HTR-8/SVneo (cell line): ENCODE data around the gene GLIPR1L2.
"Not testable (repeated sequence)": the region's sequence is repeated elsewhere in the genome, so short reads cannot be mapped to it uniquely, and the experiment has no call there.

Experiments used
- DNase-seq: peaks from one replicate; pipeline ENCODE4 v3.0.0; 2011; ENCODE audit warnings: low spot score, mixed read lengths; ENCODE audit not compliant: insufficient read length
- FAIRE-seq: peaks from 2 replicates; lab custom pipeline; 2011; peaks lifted over from hg19 to GRCh38; lab: Jason Lieb, UNC

Gene GLIPR1L2

DNA sequence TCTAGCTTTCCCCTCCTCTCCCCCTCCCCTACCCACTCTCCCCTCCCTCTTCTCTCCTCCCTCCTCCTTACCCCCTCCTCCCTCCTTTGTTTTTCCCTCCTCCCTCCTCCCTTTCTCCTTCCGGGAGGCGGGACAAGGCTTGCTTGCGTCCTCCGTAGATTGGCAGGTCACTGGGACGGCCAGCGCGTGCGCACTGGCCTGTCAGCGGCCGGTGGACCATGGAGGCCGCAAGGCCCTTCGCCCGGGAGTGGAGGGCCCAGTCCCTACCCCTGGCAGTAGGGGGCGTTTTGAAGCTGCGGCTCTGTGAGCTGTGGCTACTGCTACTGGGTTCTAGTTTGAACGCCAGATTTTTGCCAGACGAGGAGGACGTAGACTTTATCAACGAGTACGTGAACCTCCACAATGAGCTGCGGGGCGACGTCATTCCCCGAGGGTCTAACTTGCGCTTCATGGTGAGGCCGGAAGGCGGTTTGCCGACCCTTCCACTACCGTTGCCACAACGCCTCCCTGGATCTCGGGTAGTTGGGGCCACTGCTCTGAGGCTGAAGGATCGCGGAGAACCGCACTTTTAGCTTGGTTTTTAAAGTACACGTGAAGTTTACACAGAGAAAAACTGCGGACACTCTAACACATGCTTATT is at the start of gene GLIPR1L2:
GLIPR1L2 (plus strand) TSS at position 191 of the 640 bp plus-strand sequence; CDS start at position 219, 28 bp downstream.
- FAIRE-seq (peak; percentile 97), DNase-seq (peak; percentile 84)

- FAIRE-seq, result no peak
- DNase-seq, result no peak
Observed at GRCh38 chr12:75341873-75342272, 49.0 kb upstream of the GLIPR1L2 start.

GRCh38 chr12:75345531-75345930 is 45.4 kb upstream of the GLIPR1L2 start:
- no peak for FAIRE-seq
- DNase-seq, result no peak

GRCh38 chr12:75346215-75346614 is 44.7 kb upstream of the GLIPR1L2 start:
- not testable (repeated sequence) for FAIRE-seq, DNase-seq

- no peak for FAIRE-seq
- no peak for DNase-seq
Observed at GRCh38 chr12:75349946-75350345, 40.9 kb upstream of the GLIPR1L2 start.

DNA sequence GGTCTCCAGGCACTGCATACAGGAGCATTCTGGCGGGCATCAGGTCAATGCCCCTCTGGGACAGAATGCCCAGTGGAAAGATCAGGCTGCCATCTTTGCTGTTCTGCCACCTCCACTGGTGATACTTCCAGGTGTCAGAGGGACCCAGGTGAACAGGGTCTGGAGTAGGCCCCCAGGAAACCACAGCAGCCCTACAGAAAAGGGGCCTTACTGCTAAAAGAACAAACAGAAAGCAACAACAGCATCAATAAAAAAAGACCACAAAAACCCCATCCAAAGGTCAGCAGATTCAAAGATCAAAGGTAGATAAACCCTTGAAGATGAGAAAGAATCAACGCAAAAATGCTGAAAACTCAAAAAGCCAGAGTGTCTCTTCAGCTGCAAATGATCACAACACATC is 40.5 kb upstream of the GLIPR1L2 start:
- FAIRE-seq (no peak), DNase-seq (no peak)

- no peak for FAIRE-seq
- DNase-seq, result no peak
Observed at GRCh38 chr12:75354011-75354410, 36.9 kb upstream of the GLIPR1L2 start.

- no peak for FAIRE-seq
- DNase-seq, result no peak
Observed at GRCh38 chr12:75360920-75361319, 30.0 kb upstream of the GLIPR1L2 start.

DNA sequence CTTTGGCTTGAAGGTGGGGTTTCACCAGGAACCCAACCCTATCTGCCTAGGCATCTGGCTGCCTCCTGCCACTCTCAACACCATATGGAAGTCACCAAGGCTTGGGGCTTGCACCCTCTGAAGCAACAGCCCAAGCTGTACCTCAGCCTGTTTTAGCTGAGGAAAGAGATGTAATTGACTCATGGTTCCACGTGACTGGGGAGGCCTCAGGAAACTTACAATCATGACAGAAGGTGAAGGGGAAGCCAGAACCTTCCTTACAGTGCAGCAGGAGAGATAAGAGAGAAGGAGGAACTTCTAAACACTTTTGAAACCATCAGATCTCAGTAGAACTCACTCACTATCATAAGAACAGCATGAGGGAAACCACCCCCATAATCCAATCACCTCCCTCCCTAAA is 29.5 kb upstream of the GLIPR1L2 start:
- FAIRE-seq (no peak), DNase-seq (no peak)

- FAIRE-seq (no peak), DNase-seq (no peak)
Observed at GRCh38 chr12:75364919-75365318, 26.0 kb upstream of the GLIPR1L2 start.

DNA sequence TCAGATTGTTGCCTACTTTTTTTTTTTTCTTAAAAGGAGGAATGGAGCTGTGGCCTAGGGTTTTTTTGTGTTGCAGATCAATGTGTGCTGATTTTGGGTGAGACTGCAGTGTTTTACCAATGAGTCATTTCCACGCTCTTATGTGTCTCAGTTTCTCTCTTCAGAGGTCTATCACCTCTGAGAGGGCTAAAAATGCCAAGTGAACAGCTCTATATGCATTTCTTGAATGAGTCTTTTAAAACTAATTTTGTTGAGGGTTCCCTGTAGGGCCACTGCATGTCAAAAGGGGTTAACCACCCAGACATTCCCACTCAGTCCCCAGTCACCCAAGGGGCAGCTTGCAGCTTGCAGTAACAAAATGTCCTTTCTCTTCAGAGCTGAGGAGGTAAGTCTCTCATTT is 24.3 kb upstream of the GLIPR1L2 start:
- no peak for FAIRE-seq
- DNase-seq, result no peak

- DNase-seq, result no peak
- FAIRE-seq, result no peak
Observed at GRCh38 chr12:75374971-75375370, 15.9 kb upstream of the GLIPR1L2 start.

GRCh38 chr12:75378354-75378753 is 12.5 kb upstream of the GLIPR1L2 start:
- DNase-seq (no peak), FAIRE-seq (no peak)

DNA sequence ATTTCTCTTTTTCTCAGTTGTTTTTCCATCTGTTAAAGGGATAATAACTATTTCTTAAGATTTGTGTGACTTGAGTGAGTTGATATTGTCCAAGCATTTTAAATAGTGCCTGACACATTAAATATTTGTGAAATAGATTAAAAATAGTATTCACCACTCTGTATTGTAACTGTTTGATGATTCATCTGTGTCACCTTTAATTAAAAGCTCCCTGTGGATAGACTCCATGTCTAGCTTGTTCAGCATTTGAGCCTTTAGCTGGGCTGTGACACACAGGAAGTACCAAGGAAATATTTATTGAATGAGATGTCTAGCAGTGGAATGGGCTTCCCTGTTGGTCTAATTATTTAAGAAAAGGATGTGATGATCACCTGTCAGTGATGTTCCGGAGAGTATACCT is 1.8 kb upstream of the GLIPR1L2 start:
- FAIRE-seq (no peak), DNase-seq (peak; percentile 3)

GRCh38 chr12:75389706-75390105 is 1.2 kb upstream of the GLIPR1L2 start:
- DNase-seq (no peak), FAIRE-seq (no peak)

- DNase-seq (no peak), FAIRE-seq (no peak)
Observed at GRCh38 chr12:75390156-75390898, 562 bp upstream of the GLIPR1L2 start.

DNA sequence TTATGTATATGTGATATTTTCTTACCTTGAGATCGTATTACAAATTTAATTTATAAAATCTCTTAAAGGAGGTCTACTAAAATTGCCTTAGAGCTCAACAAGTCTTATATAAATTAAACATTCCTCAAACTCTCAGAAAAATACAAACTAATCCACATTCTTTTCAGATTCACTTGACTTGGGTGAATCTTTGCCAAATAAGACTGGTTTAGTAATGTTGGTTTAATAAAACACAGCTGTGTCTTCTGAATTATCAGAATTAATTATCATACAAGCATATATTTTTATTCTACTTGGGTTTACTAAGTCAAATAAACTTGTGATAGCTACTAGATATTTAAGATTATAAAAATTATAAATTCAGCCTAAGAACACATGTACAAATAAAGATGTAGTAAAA is 13.3 kb downstream of the GLIPR1L2 start:
- FAIRE-seq, result no peak
- no peak for DNase-seq

GRCh38 chr12:75407683-75408082 is 16.8 kb downstream of the GLIPR1L2 start:
- no peak for DNase-seq
- FAIRE-seq, result no peak

DNA sequence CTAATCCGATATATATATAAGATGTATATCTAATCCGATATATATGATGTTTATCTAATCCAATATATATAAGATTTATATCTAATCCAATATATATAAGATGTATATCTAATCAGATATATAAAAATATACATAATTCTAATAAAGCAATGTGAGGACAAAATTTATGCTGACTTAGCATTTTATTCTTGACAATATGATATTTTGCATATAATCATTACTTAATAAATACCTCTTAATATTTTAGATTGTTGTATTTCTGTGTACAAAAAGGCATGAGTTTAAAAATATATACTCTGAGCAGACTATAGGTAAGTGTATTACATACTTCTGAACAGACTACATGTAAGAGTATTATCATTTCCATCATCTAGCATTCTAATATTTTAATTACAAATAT is 18.9 kb downstream of the GLIPR1L2 start:
- no peak for DNase-seq
- FAIRE-seq, result no peak

GRCh38 chr12:75414671-75415070 is 23.8 kb downstream of the GLIPR1L2 start:
- no peak for FAIRE-seq

GRCh38 chr12:75419841-75420240 is 29.0 kb downstream of the GLIPR1L2 start:
- FAIRE-seq (no peak), DNase-seq (no peak)

More at GRCh38 chr12:75414671-75415070, 23.8 kb downstream of the GLIPR1L2 start:
- no peak for DNase-seq

DNA sequence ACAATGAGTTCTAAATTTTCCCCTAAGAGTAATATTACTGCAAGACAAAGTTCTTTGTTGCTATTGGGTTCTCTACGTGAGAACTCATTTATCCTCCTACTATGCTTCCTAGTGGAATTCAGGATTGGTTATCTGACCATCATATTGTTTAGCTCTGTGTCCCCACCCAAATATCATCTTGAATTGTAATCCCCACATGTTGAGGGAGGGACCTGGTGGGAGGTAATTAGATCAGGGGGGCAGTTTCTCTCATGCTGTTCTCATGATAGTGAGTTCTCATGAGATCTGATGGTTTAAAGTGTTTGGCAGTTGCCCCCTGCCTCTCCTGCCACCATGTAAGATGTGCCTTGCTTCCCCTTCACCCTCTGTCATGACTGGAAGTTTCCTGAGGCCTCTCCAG is 36.6 kb downstream of the GLIPR1L2 start:
- no peak for DNase-seq
- FAIRE-seq, result no peak
